ENCODE measurements around the gene GAL3ST2.
"Not testable (repeated sequence)": the region's sequence is repeated elsewhere in the genome, so short reads cannot be mapped to it uniquely, and the experiment has no call there.

GRCh38 chr2:241833756-241834526 lies 57.3 kb downstream of the GAL3ST2 start:
- TF ChIP-seq CTCF, POLR2A (IDR thresholded peaks at IDR 0.05): not testable (repeated sequence)
